Esophagus (tissue), 2 donors: Measurements from ENCODE around the gene MAN1B1. TPM values are rescaled to one million over a fixed set of nuclear protein-coding genes. Genes with fewer than 3 reads are reported as not detected.

Experiments
- H3K27ac ChIP-seq, 2 donors: one replicate each; pipeline ENCODE4 v1.5.1; 2013; ENCODE audit warnings: low read depth in 2 of 2, mild to moderate bottlenecking in 2 of 2, inconsistent platforms in 1 of 2, low read length in 1 of 2, moderate library complexity in 1 of 2
- H3K27me3 ChIP-seq, 2 donors: one replicate each; pipeline ENCODE4 v1.6.1; 2013; ENCODE audit warnings: low read length in 2 of 2, control low read depth in 1 of 2, mild to moderate bottlenecking in 1 of 2; ENCODE audit not compliant: insufficient read depth in 2 of 2, control insufficient read depth in 1 of 2
- H3K36me3 ChIP-seq, 2 donors: one replicate each; pipeline ENCODE4 v1.6.1; 2013; ENCODE audit warnings: low read length in 1 of 2; ENCODE audit not compliant: control insufficient read depth in 2 of 2, insufficient read depth in 2 of 2
- H3K4me1 ChIP-seq, 2 donors: one replicate each; pipeline ENCODE4 v1.6.1; 2013; ENCODE audit warnings: low read length in 1 of 2; ENCODE audit not compliant: control insufficient read depth in 2 of 2, insufficient read depth in 2 of 2
- H3K4me3 ChIP-seq, 2 donors: one replicate each; pipeline ENCODE4 v1.5.1; 2013; ENCODE audit warnings: low read length in 2 of 2, mild to moderate bottlenecking in 2 of 2, low read depth in 1 of 2, moderate library complexity in 1 of 2
- H3K9me3 ChIP-seq, 2 donors: one replicate each; pipeline ENCODE4 v1.6.1; 2013; ENCODE audit warnings: mild to moderate bottlenecking in 2 of 2, low read depth in 1 of 2, low read length in 1 of 2, moderate library complexity in 1 of 2; ENCODE audit not compliant: control insufficient read depth in 2 of 2, insufficient read depth in 1 of 2
- WGBS, 2 donors: extraction: QIAGEN DNeasy Blood & Tissue Kit; methylation state at CpG; one replicate each; pipeline ENCODE4 v1.1.7; 2013; 5-methylcytosine and 5-hydroxymethylcytosine counted together
- polyA plus RNA-seq, 2 donors: library from polyadenylated mRNA; stranded (reverse); fragments of 200-250 nt; gene quantifications; one replicate each; pipeline ENCODE4 v1.2.3, GENCODE V29; 2013
- donor health status: healthy with polysubstance abuse.
- donor health status: Bipolar disorder and iron deficiency.

MAN1B1 gene
- polyA plus RNA-seq, 2 donors, result 28.5 to 42.3 TPM

DNA sequence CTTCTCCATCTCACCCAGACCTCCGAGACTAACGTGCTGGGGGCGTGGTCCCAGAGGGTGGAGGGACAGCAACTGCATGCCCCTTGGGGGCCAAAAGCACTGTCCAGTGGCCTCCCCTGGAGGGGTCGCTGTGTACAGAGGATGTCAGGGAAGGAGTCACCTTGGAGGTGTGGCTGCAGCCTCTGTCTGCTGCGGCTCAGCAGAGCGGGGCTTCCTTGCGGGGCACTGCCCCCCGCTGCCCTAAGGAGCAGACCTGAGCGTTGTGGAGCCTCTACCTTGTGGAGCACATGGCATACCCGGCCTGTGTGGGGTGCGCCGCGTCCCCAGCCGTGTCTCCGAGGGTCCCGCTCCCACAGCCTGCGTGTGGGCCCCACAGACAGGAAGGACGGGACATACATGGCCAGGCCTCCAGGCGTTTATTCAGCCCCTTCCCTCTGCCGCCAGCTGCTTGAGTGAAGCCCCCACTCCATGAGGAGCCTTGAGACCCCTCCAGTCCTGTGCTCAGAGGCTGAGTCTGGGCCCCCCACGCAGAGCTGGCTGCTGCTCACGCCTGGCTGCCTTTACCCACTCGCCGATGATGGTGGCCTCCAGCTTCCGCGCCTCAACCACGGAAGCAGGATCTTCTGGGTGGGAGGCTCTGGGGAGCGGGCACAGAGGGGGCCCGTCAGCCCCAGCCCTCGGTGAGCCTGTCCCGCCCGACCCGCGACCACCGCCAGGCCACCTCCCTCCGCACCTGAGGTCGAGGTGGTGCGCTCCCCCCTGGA is 23.5 kb downstream of the MAN1B1 start:
- H3K9me3 ChIP-seq, result no peaks in the 10 kb centered on the region
- H3K36me3 ChIP-seq, result peaks cover 17 to 71% of the 10 kb centered on the region in 2 donors
- H3K4me1 ChIP-seq, result peaks cover 10 to 11% of the 10 kb centered on the region in 2 donors
- no peak overlapping the region for H3K4me3 ChIP-seq
- 89 to 90% methylated on average over 38 of the region's 38 CpGs for WGBS, 2 donors
- H3K27ac ChIP-seq, result no peak overlapping the region
- no peaks in the 10 kb centered on the region for H3K27me3 ChIP-seq

DNA sequence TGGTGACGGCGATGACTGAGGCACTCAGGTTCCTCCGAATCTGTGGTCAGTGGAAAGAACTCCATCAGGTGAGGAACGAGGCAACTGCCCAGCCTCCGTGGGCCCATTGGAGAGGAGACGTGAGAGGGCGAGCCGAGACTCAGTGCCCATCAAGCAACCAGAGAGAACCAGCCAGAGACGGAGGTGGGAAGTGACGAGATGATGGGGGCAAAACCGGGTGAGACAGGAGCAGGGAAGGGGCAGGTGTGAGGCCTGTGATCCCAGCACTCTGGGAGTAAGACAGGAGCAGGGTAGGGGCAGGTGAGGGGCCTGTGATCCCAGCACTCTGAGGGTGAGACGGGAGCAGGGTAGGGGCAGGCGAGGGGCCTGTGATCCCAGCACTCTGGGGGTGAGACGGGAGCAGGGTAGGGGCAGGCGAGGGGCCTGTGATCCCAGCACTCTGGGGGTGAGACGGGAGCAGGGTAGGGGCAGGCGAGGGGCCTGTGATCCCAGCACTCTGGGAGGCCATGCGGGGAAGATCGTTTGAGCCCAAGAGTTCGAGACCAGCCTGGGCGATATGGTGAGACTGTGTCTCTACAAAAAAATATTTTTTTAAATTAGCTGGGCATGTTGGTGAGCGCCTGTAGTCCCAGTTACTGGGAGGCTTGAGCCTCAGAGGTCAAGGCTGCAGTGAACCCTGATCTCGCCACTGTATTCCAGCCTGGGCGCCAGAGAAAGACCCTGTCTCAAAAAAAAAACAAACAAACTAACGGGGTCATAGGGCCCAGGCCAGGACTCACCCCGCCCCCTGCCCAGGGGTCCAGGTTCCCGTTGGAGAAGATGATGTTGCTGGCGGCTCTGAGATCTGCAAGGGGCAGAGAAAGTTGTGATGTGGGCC is 24.4 kb downstream of the MAN1B1 start:
- no peaks in the 10 kb centered on the region for H3K9me3 ChIP-seq
- no peak overlapping the region for H3K27ac ChIP-seq
- H3K4me3 ChIP-seq, result no peak overlapping the region
- peaks cover 17 to 63% of the 10 kb centered on the region in 2 donors for H3K36me3 ChIP-seq
- H3K4me1 ChIP-seq, result peaks cover 10 to 11% of the 10 kb centered on the region in 2 donors
- H3K27me3 ChIP-seq, result no peaks in the 10 kb centered on the region
- 83 to 85% methylated on average over 25 to 28 of the region's 28 CpGs for WGBS, 2 donors

DNA sequence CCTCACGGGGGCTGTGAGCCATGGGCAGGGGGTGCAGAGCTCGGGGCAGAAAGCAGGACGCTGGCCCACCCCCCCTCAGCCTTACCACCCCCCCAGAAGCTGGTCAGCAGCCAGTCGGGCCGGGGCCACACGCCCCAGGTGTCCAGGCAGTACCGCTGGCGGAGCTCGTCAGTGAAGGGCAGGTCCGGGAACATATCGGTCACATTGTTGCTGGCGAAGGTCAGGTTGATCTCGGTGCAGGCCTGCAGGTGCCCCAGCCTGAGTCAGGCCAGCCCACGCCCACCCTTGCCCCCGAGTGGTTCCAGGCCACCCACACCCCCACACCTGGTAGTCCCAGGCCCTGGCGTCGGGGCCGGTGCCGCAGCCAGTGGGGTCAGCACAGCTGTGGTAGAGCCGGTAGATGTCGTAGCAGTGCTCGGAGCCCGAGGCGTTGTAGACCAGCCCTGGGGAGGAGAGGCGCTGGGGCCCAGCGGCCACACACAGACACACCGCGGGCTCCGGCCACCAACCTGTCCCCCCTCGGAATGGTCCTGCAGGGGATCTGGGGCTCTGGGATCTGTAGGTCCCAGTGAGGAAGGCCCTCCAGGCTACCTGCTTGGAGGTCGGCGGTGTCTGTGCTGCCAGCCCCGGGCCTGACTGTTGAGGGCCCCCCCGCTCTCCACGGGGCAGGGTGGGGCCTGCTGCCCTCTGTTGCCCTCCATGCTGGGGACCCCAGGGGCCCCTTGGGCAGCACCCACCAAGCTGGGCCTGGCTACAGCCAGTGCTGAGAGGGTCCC is 25.2 kb downstream of the MAN1B1 start:
- Histone ChIP-seq H3K9me3 (no peaks in the 10 kb centered on the region), H3K36me3 (peaks cover 15 to 56% of the 10 kb centered on the region in 2 donors), H3K4me3 (no peak overlapping the region), H3K4me1 (peaks cover 10% of the 10 kb centered on the region in 2 donors), H3K27ac (no peak overlapping the region), H3K27me3 (no peaks in the 10 kb centered on the region)
- 86 to 87% methylated on average over 32 to 35 of the region's 35 CpGs for WGBS, 2 donors

DNA sequence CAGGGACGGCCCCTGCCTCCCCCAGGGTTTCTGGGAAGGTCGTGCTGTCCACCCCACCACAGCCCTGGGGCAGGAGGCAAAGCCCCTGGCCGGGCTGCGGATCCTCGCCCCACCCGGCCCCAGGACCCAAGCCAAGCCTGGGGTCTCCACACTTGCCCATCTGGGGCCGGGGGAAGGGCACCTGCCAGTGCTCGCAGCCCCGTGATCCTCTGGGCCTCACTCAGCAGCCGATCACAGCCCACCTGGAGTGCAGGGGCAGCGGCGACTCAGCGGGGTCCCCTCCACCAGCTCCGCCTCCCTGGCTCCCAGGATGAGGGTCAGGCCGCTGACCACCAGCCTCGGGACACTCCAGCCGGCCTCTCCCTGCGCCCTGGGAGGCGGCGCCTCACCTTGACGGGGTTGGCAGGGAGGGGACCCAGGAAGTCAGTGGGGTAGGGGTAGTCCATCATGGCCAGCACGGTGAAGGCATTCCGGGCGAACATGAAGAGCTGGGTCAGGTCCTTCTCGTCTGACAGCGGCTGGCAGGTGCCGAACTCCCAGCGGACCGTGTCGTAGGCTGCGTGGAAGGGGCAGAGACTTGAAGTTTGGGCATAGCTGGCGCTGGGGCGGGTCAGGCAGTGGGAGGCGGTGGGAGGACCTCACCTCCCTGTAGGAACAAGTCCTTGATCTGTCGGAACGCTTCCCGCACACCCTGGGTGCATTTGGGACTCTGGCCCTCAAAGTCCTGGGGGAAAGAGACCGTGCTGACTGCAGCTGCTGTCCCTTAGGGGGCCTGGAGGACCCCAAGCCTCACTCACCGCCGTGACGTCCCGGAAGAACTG is 26.0 kb downstream of the MAN1B1 start:
- no peak overlapping the region for H3K4me3 ChIP-seq
- no peak overlapping the region for H3K27ac ChIP-seq
- no peaks in the 10 kb centered on the region for H3K27me3 ChIP-seq
- H3K4me1 ChIP-seq, result peaks cover 7 to 10% of the 10 kb centered on the region in 2 donors
- WGBS, 2 donors, result 90 to 91% methylated on average over 39 to 42 of the region's 42 CpGs
- peaks cover 8 to 48% of the 10 kb centered on the region in 2 donors for H3K36me3 ChIP-seq
- no peaks in the 10 kb centered on the region for H3K9me3 ChIP-seq

DNA sequence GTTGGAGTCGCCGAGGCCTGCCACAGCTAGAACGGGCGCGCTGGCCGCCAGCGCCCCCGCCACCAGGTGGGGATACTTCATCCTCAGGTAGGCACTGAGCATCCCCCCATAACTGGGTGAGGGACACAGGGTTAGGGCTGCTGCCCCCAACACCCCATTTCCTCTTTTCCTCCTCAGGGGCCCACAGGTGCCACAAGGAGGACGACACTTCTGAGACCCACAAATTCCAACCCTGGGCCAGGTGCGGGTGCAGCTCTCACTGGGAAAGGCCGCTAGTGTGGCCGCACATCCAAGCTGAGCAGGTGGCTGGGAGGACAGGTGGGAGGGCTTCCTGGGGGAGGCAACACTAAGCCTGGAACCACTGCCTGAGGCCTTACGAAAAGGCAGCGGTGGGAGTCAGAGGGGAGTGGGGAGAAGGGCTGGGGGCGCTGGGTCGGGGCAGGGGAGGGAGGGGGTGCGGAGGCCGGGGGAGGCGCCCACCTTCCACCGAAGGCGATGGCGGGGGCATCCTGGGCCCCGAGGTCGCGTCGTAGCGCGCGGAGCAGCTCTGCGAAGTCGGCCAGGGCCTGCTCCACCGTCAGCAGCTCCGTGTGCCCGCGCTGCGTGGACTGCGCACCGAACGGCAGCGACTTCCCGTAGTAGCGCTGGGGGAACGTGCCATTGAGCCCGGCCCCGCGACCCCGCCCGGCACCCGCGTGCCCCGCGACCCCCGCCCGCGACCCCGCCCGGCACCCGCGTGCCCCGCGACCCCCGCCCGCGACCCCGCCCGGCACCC is 26.8 kb downstream of the MAN1B1 start:
- WGBS, 2 donors, result 28 to 35% methylated on average over 48 to 66 of the region's 66 CpGs
- Histone ChIP-seq H3K27ac (no peak overlapping the region), H3K27me3 (no peaks in the 10 kb centered on the region), H3K9me3 (no peaks in the 10 kb centered on the region), H3K4me3 (peak overlapping the region in 1 of 2 donors; percentile 73), H3K4me1 (peaks cover 7 to 10% of the 10 kb centered on the region in 2 donors), H3K36me3 (peaks cover 8 to 40% of the 10 kb centered on the region in 2 donors)

DNA sequence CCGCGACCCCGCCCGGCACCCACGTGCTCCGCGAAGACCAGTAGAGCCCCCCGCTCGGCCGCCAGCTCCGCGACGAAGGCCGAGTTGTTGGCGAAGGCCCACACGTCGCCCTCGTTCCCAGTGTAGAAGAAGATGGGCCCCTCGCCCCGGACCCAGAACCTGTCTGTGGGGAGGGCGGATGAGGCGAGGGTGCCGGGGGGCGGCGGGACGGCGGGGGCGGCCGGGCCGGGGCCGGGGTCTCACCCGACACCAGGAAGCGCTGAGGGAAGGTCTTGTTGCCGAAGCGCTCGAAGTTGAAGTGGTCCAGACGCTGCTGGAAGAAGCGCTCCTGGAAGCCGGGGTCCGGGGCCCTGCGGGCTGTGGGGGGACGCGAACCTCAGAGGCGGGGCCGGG is 27.4 kb downstream of the MAN1B1 start:
- peaks cover 8 to 33% of the 10 kb centered on the region in 2 donors for H3K36me3 ChIP-seq
- peaks cover 7 to 10% of the 10 kb centered on the region in 2 donors for H3K4me1 ChIP-seq
- H3K9me3 ChIP-seq, result no peaks in the 10 kb centered on the region
- no peak overlapping the region for H3K27ac ChIP-seq
- H3K27me3 ChIP-seq, result no peaks in the 10 kb centered on the region
- 0 to 1% methylated on average over 40 to 45 of the region's 45 CpGs for WGBS, 2 donors
- H3K4me3 ChIP-seq, result peak overlapping the region; percentile 39 to 73

DNA sequence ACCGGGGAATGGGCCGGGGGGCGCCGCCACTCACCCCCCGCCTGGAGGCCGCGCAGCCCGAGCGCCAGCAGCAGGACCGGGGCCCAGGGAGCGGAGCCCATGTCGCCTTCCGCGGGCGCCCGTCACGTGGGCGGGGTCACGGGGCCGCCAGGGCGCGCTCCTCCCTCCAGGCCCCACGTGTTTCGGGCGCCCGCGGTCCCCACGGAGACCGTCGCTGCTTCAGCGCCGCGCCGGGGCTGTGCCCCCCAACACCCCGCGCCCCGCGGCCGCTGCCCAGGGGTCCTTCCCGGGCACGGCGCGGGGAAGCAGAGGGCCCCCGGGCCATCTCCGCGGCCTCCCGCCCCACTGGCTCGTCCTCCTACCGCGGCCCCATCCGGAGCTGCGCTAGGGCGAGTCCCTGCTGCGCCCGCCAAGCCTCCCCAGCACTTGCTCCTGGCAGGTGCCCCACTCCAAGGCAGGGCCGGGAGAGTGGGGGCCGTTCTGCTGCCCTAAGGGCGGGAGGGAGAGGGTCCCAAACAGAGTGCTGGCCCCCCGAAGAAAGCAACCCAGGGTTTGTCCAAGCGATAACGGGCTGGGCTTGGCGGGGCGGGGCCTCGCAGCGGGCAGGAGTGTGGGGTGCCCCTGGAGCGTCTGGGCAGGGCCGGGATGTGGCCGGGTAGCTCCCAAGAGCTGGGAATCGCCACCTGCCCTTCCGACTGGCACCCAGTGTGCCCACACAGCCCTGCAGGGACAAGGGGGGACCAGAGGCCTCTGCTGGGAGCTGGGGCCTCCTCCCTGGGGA is 28.0 kb downstream of the MAN1B1 start, which contains the start of gene DPP7:
Gene DPP7 (minus strand): TSS at position 121 of the 781 bp plus-strand sequence. CDS start 20 bp downstream, at position 101.
- Histone ChIP-seq H3K9me3 (no peaks in the 10 kb centered on the region), H3K4me1 (peaks cover 7 to 10% of the 10 kb centered on the region in 2 donors), H3K27me3 (no peaks in the 10 kb centered on the region), H3K36me3 (peaks cover 8 to 28% of the 10 kb centered on the region in 2 donors), H3K27ac (no peak within 1 kb of the TSS), H3K4me3 (peak within 1 kb of the TSS; percentile 39 to 73)
- WGBS, 2 donors, result 2 to 3% methylated on average over 42 to 70 of the region's 70 CpGs
